Activated gamma-delta T cell treated with anti-CD3 and anti-CD28 coated beads, Interleukin-2, amount 50 U/mL, for 16 hours (primary cell): ENCODE measurements around the gene ANLN.
"Not testable (repeated sequence)": the region's sequence is repeated elsewhere in the genome, so short reads cannot be mapped to it uniquely, and the experiment has no call there.

Experiments used
- DNase-seq: peaks from one replicate; pipeline ENCODE4 v3.0.0-alpha.2; 2020; ENCODE audit warnings: low read depth

Gene ANLN

GRCh38 chr7:36389371-36390198 is at the start of gene ANLN:
Gene ANLN (plus strand): TSS chr7:36389862. CDS start chr7:36390027, 165 bp downstream.
- peak; percentile 75 for DNase-seq

GRCh38 chr7:36343548-36343947 is 46.1 kb upstream of the ANLN start:
- no peak for DNase-seq

GRCh38 chr7:36344622-36345021 is 45.0 kb upstream of the ANLN start:
- no peak for DNase-seq

GRCh38 chr7:36346260-36346831 is 43.3 kb upstream of the ANLN start:
- DNase-seq, result no peak

GRCh38 chr7:36348256-36348655 is 41.4 kb upstream of the ANLN start:
- DNase-seq, result no peak

GRCh38 chr7:36348771-36349170 is 40.9 kb upstream of the ANLN start:
- DNase-seq, result no peak

GRCh38 chr7:36349626-36350025 is 40.0 kb upstream of the ANLN start:
- DNase-seq, result no peak

- DNase-seq, result no peak
Measured at GRCh38 chr7:36355490-36355889, 34.2 kb upstream of the ANLN start.

GRCh38 chr7:36357054-36357453 is 32.6 kb upstream of the ANLN start:
- DNase-seq, result no peak

GRCh38 chr7:36358589-36358988 is 31.1 kb upstream of the ANLN start:
- DNase-seq, result no peak

- no peak for DNase-seq
Measured at GRCh38 chr7:36360244-36360643, 29.4 kb upstream of the ANLN start.

- DNase-seq, result no peak
Measured at GRCh38 chr7:36361227-36361626, 28.4 kb upstream of the ANLN start.

- no peak for DNase-seq
Measured at GRCh38 chr7:36363515-36363914, 26.1 kb upstream of the ANLN start.

- DNase-seq, result no peak
Measured at GRCh38 chr7:36366005-36366717, 23.5 kb upstream of the ANLN start.

GRCh38 chr7:36366718-36367560 is 22.7 kb upstream of the ANLN start:
- peak; percentile 84 for DNase-seq

GRCh38 chr7:36367561-36368077 is 22.0 kb upstream of the ANLN start:
- DNase-seq, result no peak

- no peak for DNase-seq
Measured at GRCh38 chr7:36368496-36368895, 21.2 kb upstream of the ANLN start.

- DNase-seq, result no peak
Measured at GRCh38 chr7:36369171-36369570, 20.5 kb upstream of the ANLN start.

- DNase-seq, result no peak
Measured at GRCh38 chr7:36370046-36370445, 19.6 kb upstream of the ANLN start.

GRCh38 chr7:36372156-36372555 is 17.5 kb upstream of the ANLN start:
- no peak for DNase-seq

- not testable (repeated sequence) for DNase-seq
Measured at GRCh38 chr7:36378555-36378954, 11.1 kb upstream of the ANLN start.
